ENCODE measurements around the gene SOBP.
"Not testable (repeated sequence)": the region's sequence is repeated elsewhere in the genome, so short reads cannot be mapped to it uniquely, and the experiment has no call there.

The SOBP gene

GRCh38 chr6:107488875-107489635 lies 862 bp upstream of the SOBP start:
- no peak for DNase-seq

DNA sequence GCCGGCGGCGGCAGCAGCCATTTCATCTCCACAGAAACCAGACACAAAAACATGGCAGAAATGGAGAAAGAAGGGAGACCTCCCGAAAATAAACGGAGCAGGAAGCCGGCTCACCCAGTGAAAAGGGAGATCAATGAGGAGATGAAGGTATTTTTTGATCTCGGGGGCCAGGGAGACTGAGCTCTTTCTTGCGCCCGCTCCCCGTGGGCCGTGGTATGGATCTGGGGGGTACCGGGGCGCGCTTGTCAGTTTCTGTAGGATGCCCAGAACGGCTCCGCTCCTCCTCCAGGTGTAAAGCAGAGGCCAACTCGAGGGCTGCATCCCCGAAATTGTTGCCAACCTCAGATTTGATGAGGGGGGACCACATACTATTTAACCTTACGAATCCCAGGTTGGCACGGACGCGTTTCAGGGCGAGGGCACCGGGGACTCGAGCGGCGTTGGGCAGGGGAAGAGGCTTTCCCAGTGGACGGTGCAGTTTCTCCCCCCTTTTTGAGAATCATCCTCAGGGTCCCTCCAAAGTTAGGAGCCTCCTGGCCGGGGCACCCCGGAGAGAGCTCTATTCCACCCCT lies 735 bp downstream of the SOBP start:
- DNase-seq = no peak

DNA sequence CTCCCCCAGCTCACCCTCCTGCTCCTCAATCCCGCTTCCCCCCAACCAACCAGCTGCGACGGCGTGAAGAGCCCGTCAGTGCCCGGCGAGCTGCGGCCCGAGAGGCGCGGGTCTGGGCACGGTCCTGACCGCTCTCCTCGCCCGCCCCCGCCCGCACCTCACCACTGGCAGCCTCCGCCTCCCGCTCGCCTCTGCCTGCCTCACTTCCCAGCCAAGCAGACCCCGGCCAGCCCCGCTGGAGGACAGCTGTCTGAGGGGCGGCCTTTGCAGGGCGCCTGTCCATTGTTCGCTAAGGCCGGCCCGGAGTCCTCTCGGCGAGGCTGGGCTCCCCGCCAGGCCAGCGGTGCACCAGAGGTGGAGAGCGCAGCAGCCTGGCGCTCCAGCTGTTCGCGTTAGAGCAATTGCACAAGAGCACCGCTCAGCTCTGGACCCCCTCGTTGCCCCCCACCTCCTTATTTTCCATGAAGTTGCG lies 1.3 kb downstream of the SOBP start:
- no peak for DNase-seq

- no peak for DNase-seq
Measured at GRCh38 chr6:107491760-107492660, 2.1 kb downstream of the SOBP start.

DNA sequence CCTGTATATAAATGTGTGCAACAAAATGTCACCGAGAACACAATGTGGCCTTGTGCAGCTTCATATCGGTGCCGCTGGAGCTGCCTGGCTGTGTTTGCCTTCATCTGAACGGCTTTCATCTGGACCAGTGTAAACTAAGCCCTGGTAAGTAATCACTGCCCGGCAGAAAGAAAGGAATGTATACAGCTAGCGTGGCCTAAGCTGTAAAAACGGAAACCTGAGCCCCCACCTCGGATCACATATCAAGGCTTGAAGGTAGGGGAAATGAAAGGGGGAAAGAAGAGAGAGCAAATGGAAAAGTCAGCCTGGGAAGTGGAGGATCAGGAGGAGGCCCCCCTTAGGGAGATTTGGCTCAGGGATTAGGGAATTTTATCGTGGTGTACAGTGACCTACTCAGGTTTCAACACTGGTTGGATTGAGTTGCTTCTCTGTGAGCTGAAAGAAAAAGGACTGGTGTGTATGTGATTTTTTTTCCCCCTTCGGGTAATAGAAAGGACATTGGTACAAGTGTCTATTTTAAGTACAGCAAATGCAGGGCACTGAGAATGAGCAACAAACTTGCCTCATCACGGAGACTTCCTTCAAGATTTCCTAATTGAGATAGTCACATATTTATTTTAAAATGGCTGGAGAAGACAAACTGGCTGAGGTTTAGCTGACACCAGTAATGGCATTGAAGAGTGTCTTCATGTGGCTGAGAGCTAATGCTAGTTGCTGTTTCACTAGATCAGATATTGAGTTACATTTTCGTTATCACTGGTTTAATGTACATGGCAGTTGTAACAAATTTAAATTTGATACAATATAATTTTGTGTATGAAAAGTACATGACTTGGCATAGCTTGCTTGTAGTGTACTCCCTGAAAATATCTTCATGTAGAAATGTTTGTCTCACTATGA lies 3.5 kb downstream of the SOBP start:
- DNase-seq = no peak

GRCh38 chr6:107495196-107495643 lies 5.3 kb downstream of the SOBP start:
- no peak for DNase-seq

DNA sequence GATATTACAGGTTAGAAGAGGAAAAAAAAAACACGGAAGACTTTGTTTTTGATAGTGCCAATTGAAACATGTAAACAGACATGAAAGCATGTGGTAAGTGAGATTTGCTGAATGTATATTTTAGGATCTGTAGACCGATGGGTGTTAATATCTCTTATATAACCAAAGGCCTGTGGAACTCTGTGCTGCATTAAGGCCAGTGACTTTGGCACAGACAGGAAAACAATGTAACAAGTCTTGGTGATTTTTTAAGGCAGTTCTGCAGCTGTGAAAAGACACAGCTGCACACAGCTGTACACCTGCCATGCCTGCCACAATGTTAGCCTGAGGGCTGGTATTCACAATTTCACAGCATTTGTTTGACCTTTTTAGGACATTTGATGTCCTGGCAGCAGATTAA lies 6.1 kb downstream of the SOBP start:
- no peak for DNase-seq

DNA sequence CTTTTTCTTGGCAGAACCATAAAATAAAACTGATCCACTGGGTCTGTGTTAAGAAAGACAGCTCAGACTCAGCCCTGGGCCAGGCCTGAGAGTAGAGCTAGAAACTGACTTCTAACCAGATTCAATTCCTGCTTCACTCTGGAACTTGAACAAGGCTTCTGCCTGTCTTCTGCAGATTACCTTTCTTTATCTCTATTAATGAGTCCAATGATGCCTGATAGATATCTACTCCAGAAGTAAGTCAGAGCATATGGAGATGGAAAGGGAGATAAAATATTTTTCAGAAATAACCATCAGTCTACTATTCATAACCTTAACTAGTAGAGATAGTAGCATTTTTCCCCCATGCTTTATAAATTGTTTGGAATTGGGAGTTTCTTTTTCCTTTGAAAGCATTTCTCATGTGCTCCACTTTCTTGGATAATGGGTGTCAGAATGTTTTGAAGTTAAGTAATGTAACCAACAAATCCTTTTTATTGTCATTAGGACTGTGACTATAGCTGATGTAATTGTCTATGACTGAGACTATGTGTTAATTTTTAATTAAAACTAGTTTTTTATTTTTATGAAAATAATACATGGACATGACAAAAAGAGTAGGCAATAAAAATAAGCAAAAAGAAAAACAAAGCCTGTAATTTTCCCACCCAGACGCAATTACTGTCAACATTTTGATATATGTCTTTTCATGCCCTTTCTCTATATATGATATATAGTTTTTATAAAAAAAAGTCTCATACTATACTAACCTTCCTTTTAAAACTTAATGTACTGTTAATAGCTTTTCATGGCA lies 7.2 kb downstream of the SOBP start:
- DNase-seq = no peak

DNA sequence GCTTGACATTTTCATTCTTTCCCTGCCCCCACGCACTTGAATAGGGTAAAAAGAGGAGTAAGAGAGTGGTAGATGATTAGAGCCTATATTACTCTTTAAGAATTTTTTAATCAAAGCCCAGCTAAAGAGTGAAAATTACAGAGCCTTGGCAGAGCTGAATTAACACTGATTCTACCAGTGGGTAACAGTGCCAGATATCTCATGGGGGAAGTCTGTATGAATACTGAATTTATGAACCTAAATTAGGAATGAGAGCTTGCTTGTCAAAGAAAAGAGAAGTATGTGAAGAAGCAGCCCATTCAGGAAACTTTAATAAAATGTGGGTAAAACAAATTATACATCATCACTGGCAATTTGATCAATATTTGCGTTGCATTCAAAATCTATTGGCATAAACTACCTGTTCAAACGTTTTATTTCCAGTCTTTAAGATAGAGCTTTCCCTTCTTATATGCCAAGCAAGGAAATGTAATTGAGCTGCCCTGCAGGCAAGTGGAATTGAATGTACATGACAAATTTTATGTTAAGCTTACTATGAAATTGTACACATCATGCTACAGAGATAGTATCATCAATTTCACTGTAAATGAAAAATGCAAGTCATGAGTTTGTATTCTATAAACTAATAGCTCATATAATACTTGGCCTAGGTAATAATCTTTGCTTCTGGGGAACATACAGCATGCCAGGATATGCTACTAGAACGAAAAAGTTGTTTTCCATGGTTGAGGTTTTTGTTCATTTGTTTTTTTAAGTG lies 14.5 kb downstream of the SOBP start:
- no peak for DNase-seq

DNA sequence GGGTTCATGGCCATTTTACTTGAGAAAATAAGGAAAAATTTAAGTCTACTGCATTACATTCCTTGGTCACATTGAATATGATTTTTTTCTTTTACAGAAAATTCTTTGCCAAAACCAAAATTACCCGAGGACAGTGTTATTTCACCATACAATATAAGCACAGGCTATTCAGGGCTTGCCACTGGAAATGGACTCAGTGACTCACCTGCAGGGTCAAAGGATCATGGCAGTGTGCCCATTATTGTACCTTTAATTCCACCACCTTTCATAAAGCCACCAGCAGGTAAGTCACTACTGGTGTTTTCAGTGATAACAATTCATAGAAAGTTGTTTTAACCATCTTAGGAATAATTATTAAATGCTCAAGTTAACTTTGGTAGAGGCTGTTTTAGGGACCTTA lies 16.2 kb downstream of the SOBP start:
- DNase-seq = no peak

DNA sequence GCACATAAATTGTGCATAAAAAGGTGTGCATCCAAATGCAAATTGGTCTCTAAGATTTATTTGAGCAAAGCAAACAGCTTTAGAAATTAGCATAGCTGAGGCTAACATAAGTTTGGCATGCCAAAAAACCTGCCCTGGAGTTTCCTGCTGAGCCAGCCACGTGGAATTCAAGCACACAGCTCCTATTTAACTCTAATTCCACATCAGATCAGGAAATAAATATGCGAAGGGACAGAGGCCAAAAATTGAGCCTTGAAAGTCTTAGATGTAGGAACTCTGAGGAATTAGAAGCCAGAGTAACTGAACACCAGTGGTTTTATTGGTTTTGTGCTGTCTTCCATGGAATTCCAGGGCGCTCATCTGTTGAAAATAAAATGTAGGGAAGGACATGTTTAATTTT lies 19.6 kb downstream of the SOBP start:
- DNase-seq = no peak

DNA sequence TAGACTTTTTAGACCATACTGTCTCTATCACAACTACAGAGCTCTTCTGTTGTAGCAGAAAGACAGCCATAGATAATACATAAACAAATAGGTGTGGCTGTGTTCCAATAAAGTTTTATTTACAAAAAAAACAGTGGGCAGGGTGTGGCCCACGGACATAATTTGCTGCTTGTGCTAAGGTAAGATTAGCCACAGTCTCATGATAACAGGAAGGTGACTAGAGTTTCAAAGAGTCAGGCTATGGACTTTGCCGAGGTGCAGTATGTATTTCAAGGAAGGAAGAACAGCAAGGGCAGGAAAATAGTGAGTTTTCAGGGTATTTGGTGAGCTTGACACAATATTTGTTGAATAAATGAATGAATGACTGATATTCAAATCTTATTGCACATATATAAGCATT lies 20.2 kb downstream of the SOBP start:
- DNase-seq = no peak

DNA sequence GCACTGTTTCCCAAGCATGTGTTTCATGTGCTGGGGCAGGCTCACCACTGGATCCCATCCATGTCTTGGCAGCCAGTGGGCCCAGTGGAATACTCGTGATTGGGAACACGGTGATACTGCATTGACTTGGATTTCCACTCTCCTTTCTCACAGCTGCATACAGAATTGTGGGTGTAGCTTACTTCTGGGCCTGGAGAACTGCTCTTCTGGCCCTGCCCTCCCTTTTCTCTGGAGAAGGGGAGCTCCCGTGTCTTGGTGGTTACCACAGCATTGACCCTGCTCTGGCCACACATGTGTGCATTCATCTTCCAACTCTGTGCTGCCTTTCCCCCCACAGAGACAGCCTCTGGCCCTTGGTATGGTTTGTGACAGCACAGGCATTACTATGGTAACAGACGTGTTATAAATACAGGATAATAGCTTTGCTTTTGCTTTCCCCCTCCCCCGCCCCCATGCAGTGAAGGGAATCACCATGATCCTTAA lies 21.6 kb downstream of the SOBP start:
- no peak for DNase-seq

DNA sequence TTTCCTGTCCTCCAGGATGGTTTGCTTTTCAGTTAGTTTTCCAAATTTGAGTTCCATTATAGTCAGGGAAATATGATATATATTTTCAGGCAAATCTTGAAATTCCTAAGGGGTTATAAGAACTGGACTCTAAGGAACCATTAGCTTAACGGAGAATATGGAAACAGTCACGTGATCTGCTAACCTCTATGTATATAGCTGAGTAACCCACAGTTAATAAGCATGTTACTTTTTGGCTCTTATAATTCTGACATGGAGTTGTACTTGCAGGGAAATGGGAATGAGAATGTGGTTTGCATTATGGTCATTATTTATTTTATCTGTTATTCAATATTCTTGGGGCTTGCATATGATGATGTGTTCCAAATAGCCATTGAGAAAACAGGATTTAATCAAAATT lies 23.3 kb downstream of the SOBP start:
- no peak for DNase-seq

DNA sequence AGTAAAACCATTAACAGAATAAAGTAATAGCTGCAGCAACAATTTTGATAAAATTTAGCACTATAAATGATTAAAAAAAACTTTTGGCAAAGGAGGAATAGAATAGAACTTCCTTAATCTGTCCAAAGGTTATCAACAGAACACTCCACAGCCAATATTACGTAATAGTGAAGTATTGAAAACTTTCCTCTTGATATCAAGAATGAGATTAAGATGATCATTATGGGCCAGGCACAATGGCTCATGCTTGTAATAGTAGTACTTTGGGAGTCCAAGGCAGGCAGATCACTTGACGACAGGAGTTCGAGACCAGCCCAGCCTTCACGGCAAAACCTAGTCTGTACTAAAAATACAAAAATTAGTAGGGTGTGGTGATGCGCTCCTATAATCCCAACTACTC lies 26.0 kb downstream of the SOBP start:
- no peak for DNase-seq

GRCh38 chr6:107517274-107517673 lies 27.4 kb downstream of the SOBP start:
- DNase-seq = no peak

DNA sequence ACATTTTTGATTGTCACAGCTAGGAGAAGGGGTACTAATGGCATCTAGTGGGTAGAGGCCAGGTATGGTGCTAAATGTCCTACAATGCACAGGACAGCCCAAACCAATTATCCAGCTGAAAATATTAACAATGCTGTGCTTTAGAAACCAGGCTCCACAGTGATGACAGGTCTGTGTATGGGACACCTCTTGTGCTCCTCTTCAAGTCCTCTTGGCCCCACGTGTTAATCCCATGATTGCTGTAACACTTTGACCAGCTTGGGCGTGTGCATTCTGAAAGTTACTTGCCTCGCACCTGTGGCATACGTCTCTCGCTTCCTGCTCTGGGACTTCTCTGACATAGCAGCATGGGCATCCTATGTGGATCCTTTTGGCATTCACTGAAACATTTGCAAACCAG lies 29.3 kb downstream of the SOBP start:
- DNase-seq = not testable (repeated sequence)

GRCh38 chr6:107520706-107521105 lies 30.8 kb downstream of the SOBP start:
- not testable (repeated sequence) for DNase-seq

GRCh38 chr6:107523054-107523791 lies 33.3 kb downstream of the SOBP start:
- no peak for DNase-seq

- no peak for DNase-seq
Measured at GRCh38 chr6:107523794-107524193, 33.9 kb downstream of the SOBP start.
